ENCODE results near the gene MAPRE2. TPM values are rescaled to one million over a fixed set of nuclear protein-coding genes. Genes with fewer than 3 reads are reported as not detected.
"Not testable (repeated sequence)": the region's sequence is repeated elsewhere in the genome, so short reads cannot be mapped to it uniquely, and the experiment has no call there.

MAPRE2 gene
- total RNA-seq, 1 donor from 2014 or later = 35.4 TPM

GRCh38 chr18:35107216-35107615 lies 66.0 kb downstream of the MAPRE2 start:
- no peak for DNase-seq
- H3K36me3 ChIP-seq = peaks cover 7% of the 10 kb centered on the region
- no peak overlapping the region for H3K4me3 ChIP-seq
- no peaks in the 10 kb centered on the region for H3K27me3 ChIP-seq
- no peak overlapping the region for H3K27ac ChIP-seq
- intact Hi-C loops (cut with DNase I) = no loop called here
- no peaks in the 10 kb centered on the region for H3K9me3 ChIP-seq
- no peaks in the 10 kb centered on the region for H3K4me1 ChIP-seq
- no peak for TF ChIP-seq CTCF (IDR thresholded peaks at IDR 0.05)
- no peak for ATAC-seq

- H3K4me1 ChIP-seq; intact Hi-C loops (cut with DNase I): not testable (repeated sequence)
Observed at GRCh38 chr18:35108088-35108487, 66.9 kb downstream of the MAPRE2 start.

GRCh38 chr18:35110059-35110458 lies 68.8 kb downstream of the MAPRE2 start:
- no peak for TF ChIP-seq CTCF (IDR thresholded peaks at IDR 0.05)
- Histone ChIP-seq H3K27ac (no peak overlapping the region), H3K27me3 (no peaks in the 10 kb centered on the region), H3K36me3 (no peaks in the 10 kb centered on the region), H3K4me1 (no peaks in the 10 kb centered on the region), H3K9me3 (no peaks in the 10 kb centered on the region), H3K4me3 (no peak overlapping the region)
- ATAC-seq (no peak), DNase-seq (no peak)
- intact Hi-C loops (cut with DNase I) = no loop called here

More at GRCh38 chr18:35108088-35108487, 66.9 kb downstream of the MAPRE2 start:
- H3K9me3 ChIP-seq, H3K27me3 ChIP-seq, H3K4me3 ChIP-seq, DNase-seq, ATAC-seq, H3K27ac ChIP-seq, H3K36me3 ChIP-seq: not testable (repeated sequence)

GRCh38 chr18:35110554-35111485 lies 69.6 kb downstream of the MAPRE2 start:
- Histone ChIP-seq H3K27me3 (no peaks in the 10 kb centered on the region), H3K4me1 (no peaks in the 10 kb centered on the region), H3K27ac (no peak overlapping the region), H3K36me3 (no peaks in the 10 kb centered on the region), H3K4me3 (no peak overlapping the region), H3K9me3 (no peaks in the 10 kb centered on the region)
- no peak for ATAC-seq
- no peak for TF ChIP-seq CTCF (IDR thresholded peaks at IDR 0.05)
- intact Hi-C loops (cut with DNase I) = no loop called here
- DNase-seq = no peak

GRCh38 chr18:35112696-35113095 lies 71.5 kb downstream of the MAPRE2 start:
- intact Hi-C loops (cut with DNase I) = no loop called here
- Histone ChIP-seq H3K4me3 (no peak overlapping the region), H3K27me3 (no peaks in the 10 kb centered on the region), H3K36me3 (no peaks in the 10 kb centered on the region), H3K27ac (no peak overlapping the region), H3K4me1 (peaks cover 9% of the 10 kb centered on the region), H3K9me3 (no peaks in the 10 kb centered on the region)
- no peak for ATAC-seq
- no peak for DNase-seq
- no peak for TF ChIP-seq CTCF (IDR thresholded peaks at IDR 0.05)

- no peak overlapping the region for H3K27ac ChIP-seq
- DNase-seq = no peak
- no peak for ATAC-seq
- no peak overlapping the region for H3K4me3 ChIP-seq
- H3K9me3 ChIP-seq = no peaks in the 10 kb centered on the region
- no peaks in the 10 kb centered on the region for H3K36me3 ChIP-seq
- peaks cover 20% of the 10 kb centered on the region for H3K4me1 ChIP-seq
- H3K27me3 ChIP-seq = no peaks in the 10 kb centered on the region
- intact Hi-C loops (cut with DNase I) = no loop called here
- TF ChIP-seq CTCF (IDR thresholded peaks at IDR 0.05) = no peak
Observed at GRCh38 chr18:35114305-35114704, 73.1 kb downstream of the MAPRE2 start.

Measured in upper lobe of right lung (tissue), 1 donor.